Stimulated activated CD4-positive, alpha-beta T cell treated with anti-CD3 and anti-CD28 coated beads, Interleukin-12 subunit alpha, Interleukin-12 subunit beta, amount 100 ng/mL, for 4 hours (primary cell): ENCODE data around the gene IFIT3.
"Not testable (repeated sequence)": the region's sequence is repeated elsewhere in the genome, so short reads cannot be mapped to it uniquely, and the experiment has no call there.

ENCODE experiments used
- DNase-seq: peaks from one replicate; pipeline ENCODE4 v3.0.0-alpha.2; 2020

Gene IFIT3, protein sequence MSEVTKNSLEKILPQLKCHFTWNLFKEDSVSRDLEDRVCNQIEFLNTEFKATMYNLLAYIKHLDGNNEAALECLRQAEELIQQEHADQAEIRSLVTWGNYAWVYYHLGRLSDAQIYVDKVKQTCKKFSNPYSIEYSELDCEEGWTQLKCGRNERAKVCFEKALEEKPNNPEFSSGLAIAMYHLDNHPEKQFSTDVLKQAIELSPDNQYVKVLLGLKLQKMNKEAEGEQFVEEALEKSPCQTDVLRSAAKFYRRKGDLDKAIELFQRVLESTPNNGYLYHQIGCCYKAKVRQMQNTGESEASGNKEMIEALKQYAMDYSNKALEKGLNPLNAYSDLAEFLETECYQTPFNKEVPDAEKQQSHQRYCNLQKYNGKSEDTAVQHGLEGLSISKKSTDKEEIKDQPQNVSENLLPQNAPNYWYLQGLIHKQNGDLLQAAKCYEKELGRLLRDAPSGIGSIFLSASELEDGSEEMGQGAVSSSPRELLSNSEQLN

DNA sequence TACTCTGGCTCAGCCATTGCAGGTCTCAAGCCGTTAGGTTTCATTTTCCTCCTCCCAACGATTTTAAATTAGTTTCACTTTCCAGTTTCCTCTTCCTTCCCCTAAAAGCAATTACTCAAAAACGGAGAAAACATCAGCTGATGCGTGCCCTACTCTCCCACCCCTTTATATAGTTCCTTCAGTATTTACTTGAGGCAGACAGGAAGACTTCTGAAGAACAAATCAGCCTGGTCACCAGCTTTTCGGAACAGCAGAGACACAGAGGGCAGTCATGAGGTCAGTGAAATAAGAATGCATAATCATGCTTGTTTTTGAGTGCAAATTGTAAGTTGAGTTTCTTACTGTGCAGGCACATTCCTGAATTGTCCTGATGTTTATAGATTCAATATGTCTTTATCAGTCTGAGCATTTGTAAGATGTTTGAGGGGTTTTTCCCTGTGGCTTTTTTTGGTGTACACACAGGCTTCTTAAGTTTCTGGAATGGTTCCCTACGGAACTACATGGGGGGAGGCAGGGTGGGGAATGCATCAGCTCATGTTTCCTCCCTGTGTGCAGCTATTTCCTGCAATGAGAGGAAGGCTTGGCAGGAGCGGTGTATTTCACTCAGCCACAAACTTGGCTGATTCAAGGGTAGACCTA is at the start of gene IFIT3:
Gene IFIT3, plus strand, starts transcription at position 195 of the 639 bp plus-strand sequence. Its CDS starts 77 bp downstream, at position 272.
- DNase-seq: no peak

DNA sequence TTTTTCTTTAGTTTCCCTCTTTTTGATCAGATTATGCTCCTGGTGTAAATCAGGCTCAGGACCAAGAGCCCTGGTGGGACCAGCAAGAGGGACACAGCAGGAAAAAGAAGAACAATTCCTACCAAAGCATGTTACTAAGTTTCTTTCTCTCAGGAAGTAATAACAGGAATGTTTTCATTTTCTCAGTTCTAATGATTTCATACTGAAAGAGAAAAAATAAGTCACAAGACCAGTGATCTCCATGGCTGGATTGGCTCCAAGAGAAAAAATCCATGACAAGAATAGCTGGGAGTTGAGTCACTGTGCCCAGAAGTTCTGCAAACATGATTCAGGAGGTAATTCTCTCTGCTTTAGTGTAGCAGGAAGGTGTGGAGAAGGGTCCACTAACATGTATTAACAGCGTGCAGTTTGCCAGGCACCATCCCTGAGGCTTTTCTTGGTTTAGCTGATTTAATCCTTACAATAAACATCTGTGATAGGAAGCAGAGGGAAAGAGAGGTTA is 49.7 kb upstream of the IFIT3 start:
- no peak for DNase-seq

DNA sequence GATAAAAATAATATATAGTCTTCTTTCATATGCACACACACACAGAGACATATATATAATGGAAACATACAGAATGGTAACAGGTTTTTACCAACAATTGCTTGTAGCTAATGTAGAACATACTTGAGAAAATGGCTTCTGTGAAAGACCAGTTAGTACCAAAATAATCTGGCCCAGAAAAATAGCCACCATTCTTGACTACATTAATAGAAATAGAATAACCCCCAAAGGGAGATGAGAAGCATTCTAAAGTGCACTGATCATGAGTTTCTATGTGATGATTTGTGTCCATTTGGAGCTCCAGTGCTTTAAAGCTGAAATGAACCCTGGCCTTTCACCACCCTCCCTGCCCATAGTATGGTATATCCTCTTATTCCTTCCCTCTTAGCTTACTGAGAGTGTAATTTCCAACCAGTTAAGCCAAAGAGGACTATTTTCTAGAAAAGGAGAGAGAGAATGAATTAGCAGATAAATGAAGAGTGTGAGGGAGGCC is 48.9 kb upstream of the IFIT3 start:
- no peak for DNase-seq

DNA sequence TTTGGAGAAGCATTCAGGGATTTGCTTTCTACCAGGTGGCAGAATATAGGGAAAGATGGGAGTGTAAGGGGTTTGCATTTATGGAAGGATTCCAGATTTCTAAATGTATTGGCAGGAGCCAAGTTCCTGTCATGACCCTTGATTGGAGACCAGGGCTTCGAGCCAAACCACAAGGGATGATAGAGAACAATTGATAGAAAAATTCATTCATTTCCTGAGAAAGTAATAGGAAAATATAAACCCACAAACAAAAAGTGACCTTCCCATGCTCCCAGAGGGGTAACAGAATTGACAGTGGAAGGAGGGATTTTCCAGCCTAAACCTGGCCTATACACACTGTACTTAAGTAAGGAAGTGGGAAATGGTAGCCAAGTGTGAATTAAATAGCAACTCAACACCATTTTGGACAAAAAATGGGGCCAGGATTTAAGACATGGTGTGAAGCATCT is 48.4 kb upstream of the IFIT3 start:
- DNase-seq: no peak

DNA sequence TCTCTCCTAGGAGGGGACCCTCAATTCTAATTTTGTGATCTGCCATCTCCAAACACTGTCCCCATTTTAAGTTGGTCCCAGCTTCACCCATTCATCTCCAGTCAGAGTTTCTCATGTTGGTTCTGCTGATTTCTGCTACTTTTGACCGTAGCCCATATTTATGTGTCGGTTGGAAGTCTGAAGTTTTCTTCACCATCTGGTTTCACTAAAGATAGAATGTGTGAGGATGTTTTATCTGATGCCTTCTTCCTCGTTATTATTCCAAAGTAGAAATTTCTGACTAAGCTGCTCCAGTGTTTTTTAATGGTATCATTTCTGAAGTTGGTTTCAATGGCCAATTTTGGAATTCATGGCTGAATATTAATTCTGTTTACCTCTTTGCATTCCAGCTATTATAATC is 47.3 kb upstream of the IFIT3 start:
- no peak for DNase-seq

DNA sequence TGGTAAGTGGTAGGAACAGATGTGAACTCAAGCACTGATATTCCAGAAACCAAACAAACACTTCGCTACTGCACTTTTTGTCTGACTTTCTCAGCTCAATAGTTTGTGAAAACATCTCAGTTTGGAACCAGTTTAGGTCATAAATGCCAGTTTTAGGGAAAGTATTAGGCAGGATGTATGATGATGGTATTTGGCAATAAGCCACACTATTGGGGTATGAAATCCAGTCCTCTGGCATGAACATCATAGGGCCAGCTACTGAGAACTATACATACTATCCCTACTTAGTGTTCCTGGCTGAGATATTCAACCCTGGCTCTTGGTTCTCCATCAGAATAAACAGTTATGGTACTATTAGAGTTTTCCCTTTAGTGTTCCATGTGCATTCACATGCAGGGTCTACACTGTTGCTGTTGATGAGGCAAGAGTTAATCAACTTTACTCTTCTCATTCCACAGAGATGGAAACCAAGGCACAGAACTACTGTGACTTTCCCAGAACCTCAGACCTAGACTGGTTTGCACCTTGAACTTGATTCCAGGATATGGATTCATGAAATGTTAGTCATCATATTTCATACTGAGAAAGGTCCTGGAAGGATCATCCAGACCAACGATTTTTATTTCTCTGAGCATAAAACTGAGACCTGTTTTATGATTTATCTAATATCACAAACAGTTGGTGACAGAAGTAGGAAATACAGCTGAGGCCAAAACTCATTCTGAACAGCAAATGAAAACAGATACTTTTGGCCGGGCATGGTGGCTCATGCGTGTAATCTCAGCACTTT is 46.0 kb upstream of the IFIT3 start:
- no peak for DNase-seq

DNA sequence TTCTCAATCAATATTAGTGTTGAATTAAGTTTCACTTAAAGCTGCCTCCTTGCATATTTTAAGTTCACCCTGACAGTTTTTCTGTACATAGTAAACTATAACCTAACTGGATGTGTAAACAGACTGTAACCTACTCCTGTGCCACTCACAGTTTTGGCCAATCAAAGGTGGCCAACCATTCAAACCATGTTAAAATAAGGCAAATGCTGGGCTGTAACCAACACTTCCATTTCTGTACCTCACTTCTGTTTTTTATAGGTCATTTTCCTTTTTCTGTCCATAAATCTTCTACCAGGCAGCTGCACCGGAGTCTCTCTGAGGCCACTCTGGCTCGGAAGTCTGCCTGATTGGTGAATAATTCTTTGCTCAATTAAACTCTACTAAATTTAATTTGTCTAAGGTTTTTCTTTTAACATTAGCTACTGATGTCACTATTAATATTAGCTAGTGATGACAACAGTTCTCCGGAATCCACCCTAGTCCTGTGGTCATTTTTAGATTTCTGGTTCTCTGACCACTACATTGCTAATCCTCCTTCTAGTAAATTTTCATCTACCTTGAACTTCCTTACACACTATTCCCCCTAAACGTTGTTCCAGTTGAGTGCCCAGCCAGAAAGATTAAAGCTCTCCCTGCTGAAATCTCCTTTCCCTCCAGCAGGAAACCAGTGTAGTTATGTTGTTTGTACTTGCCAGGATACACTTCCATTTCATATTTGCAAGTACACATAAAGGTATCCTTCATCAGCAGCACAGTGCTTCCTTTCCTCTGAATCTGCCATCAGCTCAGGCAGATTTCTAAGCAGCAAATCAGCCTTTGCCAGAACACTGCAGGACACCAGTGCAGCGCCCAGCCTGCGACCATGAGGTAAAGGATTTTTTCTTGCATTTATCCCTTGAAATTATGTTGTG is 44.5 kb upstream of the IFIT3 start:
- no peak for DNase-seq

DNA sequence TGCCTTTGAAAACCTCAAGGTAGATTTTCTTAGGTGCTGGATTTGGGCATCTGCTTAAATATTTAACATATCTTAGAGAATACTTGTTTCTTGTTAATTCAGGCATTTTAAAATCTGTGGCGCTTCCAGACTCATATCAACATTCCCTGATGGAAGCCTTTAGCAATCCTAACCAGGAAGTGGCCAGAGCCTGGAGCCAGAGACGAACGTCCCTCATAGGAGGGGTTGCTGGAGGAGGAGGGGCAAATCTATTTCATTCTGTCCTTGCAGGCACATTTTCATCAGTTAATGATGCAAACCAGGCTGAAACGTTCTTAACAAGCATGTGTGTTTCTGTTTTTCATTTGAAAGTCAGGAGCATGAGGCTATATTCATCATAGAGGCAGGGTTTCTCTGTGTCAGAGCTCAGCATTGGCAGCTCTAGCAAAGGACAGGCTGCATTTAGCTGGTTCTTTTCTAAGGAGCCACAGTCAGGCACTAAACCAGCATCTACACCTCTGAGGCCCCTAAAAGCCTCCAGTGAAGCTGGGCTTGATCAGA is 43.8 kb upstream of the IFIT3 start:
- DNase-seq: no peak

DNA sequence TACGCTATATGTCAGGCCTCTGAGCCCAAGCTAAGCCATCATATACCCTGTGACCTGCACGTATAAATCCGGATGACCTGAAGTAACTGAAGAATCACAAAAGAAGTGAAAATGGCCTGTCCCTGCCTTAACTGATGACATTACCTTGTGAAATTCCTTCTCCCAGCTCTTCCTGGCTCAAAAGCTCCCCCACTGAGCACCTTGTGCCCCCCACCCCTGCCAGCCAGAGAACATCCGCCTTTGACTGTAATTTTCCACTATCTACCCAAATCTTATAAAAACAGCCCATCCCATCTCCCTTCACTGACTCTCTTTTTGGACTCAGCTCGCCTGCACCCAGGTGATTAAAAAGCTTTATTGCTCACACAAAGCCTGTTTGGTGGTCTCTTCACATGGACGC is 43.1 kb upstream of the IFIT3 start:
- DNase-seq: not testable (repeated sequence)

DNA sequence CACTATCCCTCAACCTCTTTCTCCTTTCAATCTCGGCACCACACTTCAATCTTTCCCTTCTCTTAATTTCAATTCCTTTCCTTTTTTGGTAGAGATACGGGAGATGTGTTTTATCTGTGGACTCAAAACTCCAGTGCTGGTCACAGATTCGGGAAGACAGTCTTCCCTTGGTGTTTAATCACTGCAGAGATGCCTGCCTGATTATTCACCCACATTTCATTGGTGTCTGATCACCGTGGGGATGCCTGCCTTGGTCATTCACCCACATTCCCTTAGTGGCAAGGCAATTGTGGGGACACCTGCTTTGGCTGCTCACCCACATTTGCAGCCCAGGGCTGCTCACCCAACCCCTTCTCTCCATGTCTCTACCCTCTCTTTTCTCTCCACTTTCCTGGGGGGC is 42.5 kb upstream of the IFIT3 start:
- not testable (repeated sequence) for DNase-seq

DNA sequence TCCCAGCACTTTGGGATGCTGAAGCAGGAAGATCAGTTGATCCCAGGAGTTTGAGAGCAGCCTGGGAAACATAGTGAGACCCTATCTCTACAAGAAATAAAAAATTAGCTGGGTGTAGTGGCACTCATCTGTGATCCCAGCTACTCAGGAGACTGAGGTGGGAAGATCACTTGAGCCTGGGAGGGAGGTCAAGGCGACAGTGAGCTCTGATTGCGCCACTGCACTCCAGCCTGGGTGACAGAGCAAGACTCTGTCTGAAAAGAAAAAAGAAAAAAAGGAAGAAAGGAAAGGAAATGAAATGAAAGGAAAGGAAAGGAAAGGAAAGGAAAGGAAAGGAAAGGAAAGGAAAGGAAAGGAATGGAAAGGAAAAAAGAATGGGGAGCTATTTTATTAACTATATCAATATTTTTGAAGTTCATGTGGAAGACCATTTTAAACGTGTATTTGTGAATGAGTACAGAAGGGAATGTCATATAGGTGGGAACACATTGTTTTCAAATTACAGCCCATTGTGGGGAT is 33.0 kb upstream of the IFIT3 start:
- DNase-seq: no peak

DNA sequence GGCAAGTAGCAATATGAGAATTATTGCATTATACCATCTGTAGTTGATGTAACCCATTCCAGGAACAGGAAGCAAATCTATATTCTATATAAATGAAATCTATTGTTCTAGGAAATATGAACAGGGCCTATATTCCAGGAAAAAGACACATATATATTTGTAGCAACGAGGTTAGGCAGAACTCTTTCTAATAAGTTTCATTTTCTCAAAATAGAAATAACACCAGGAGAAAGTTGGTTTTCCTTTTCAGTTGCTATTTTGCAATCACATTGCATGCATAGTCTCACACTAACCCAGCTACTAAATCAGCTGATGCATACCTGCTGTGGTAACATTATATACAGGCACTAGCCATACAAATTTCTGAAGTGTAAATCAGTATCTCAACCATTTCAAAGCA is 32.2 kb upstream of the IFIT3 start:
- no peak for DNase-seq

DNA sequence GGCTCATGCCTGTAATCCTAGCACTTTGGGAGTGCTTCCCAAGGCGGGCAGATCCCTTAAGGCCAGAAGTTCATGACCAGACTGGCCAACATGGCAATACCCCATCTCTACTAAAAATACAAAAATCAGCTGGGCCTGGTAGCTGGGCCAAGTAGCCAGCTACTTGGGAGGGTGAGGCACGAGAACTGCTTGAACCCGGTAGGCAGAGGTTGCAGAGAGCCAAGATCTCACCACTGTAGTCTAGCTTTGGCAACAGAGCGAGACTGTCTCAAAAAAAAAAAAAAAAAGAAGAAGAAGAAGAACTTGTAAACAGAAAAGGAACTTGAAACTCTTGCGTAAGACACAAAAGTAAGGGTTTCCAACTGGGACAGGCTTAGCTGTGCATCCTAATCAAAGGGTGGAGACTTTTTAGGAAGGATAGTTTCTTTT is 31.6 kb upstream of the IFIT3 start:
- no peak for DNase-seq

DNA sequence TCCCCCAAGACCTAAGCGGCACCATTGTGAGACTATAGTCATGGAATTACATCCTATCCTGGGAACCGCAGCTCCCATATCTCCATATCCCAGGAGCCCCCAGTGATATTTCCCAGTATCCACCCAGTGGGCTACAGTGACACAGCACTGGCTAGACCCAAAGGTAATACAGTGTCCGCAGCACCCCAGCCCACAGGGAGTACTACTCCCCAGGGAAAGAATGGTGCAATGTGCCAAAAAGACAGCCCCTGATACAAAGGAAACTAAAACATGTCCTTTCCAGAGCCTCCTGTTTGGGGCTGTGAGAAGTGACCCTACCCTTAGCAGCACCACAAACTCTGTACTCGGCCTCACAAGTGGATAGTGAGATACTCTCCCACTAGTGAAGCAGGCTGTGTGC is 30.4 kb upstream of the IFIT3 start:
- DNase-seq: no peak

DNA sequence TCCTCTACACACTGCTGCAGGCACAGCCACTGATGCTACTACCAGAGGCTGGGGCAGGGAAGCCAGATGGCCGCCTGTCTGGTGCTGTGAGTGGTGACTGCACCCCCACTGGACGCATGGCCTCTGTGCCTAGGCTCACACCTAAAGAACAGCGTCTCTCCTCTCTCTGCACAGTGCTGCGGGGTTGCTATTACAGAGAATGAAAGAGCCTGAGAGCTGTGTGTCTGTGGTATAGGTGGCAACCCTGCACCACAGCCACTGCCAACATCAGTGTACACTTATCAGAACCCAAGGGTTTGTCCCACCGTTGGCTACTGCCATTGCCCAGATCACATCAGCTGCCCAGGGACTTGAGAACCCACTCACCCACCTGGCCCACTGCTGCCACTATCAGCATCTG is 30.0 kb upstream of the IFIT3 start:
- no peak for DNase-seq

DNA sequence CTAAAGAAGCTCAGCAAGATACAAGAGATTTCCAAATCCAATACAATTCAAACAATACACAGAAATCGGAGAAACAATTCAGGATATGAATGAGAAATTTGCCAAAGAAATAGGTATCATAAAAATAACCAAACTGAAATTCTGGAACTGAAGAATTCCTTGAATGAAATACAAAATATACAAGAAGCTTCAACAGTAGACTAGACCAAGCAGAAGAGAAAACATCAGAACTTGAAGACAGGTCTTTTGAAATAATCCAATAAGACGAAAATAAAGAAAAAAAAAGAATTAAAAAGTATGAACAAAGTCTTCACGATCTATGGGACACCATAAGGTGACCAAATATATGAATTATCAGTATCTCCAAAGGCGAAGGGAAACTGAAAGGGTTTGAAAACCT is 28.8 kb upstream of the IFIT3 start:
- no peak for DNase-seq

DNA sequence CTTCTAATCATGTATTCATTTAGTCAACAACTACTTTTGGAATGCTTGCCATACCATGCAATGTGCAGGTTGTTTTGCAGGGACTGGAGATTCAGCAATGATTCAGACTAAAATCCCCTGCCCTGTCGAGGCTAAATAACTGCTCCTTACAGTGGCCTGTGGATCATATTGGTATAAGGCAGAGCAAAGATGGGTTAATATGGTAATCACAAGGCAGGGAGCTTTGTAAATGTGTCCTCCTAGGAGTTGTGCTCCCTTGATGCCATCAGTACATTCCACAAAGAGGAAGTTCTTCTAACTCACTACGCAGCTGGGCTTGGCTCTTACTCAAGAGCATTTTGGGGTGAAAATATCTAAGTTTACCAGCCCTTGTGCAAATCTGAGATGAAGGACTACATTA is 26.6 kb upstream of the IFIT3 start:
- no peak for DNase-seq

DNA sequence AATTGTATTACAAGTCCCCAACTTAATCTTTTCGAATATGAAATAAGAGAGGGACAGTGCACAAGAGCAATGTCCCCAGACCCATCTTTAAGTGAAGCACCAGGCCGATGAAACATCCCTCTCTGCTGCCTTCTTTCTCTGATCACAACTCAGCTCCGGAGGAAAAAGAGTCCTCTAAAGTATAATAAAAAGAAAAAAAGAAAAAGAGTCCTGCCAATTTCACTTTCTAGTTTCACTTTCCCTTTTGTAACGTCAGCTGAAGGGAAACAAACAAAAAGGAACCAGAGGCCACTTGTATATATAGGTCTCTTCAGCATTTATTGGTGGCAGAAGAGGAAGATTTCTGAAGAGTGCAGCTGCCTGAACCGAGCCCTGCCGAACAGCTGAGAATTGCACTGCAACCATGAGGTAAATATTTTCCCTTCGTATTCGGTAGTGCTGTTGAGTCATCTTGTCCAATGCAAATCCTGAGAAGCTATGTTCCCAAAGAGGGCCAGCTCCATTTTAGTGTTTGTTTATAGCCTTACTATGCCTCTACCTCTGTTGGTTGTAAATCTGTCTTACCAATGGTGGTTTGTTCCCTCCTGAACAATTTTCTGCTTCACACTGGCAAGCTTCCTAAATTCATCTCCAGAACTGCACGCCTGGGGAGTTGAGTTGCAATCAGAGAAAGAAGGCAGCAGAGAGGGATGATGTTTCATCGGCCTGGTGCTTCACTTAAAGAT is 25.9 kb upstream of the IFIT3 start, which contains the start of gene IFIT2:
Gene IFIT2, plus strand, starts transcription at position 326 of the 725 bp plus-strand sequence. Its CDS starts 78 bp downstream, at position 404.
- no peak for DNase-seq

DNA sequence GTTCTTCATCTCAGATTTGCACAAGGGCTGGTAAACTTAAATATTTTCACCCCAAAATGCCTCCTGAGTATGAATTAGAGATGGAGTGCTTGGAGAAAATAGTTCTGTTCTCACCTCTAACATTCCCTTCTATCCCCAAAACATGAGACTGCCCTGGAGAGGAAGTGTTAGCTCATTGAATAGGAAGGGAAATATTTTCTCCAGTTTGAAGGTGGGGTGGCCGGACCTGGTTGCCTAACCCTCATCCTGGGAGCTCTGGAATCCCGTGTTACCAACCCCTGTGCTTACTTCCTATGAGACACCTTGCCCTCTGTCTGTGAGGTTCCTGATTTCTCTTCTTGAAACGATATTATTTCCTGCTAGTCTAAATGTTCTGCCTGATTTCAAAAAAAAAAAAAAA is 25.2 kb upstream of the IFIT3 start:
- DNase-seq: no peak

DNA sequence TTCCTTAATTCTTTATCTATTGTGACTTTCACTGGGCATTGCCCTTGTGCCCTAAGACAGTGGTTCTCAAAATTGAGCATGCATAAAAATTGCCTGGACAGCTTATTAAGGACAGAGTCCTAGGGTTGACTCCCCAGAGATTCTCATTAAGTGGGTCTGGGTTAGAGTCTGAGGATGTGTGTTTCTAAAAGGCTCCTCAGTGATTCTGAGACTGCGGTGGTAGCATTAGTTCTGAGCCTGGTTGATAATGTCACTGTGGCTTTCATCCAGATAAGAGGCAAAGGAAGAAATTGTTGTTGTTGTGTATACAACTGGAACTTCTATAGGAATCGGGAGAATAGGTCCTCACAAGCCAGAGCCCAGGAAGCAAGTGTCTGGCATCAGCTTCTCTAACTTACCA is 24.6 kb upstream of the IFIT3 start:
- DNase-seq: no peak

DNA sequence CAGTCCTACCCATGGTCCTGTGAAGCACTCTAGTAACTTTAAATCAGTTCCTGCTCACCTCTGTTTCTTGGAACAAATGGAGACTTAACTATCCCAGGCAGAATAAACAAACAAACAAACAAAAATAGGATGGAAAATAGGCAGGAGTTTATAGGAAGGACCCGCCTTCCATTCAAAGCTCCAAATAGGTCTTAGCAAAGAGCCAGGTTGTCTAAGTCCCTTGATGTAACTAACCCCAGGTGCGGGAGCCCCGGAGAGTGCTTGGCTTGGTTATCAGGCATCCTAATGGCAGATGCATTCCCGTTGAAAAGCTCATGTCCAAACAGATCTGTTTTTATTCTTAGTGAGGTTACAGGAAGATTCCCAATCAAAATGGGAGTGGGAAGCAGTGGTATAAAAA is 23.8 kb upstream of the IFIT3 start:
- no peak for DNase-seq
